Mucosa of rectum (tissue), 2 donors: ENCODE results near the gene RANGRF.
"Not testable (repeated sequence)": the region's sequence is repeated elsewhere in the genome, so short reads cannot be mapped to it uniquely, and the experiment has no call there.

ENCODE experiments used
- H3K27ac ChIP-seq, 2 donors: one replicate each; pipeline ENCODE4 v1.7.0; 2013; ENCODE audit warnings: inconsistent platforms in 2 of 2, low read depth in 2 of 2, low read length in 2 of 2
- H3K27me3 ChIP-seq, 2 donors: one replicate each; pipeline ENCODE4 v1.7.0; 2013; ENCODE audit warnings: low read length in 2 of 2; ENCODE audit not compliant: control insufficient read depth in 2 of 2, insufficient read depth in 2 of 2
- H3K36me3 ChIP-seq, 2 donors: one replicate each; pipeline ENCODE4 v1.7.0; 2013; ENCODE audit warnings: low read length in 2 of 2; ENCODE audit not compliant: control insufficient read depth in 2 of 2, insufficient read depth in 2 of 2
- H3K4me1 ChIP-seq, 2 donors: one replicate each; pipeline ENCODE4 v1.7.0; 2013; ENCODE audit warnings: low read length in 2 of 2, mild to moderate bottlenecking in 1 of 2; ENCODE audit not compliant: control insufficient read depth in 2 of 2, insufficient read depth in 2 of 2
- H3K4me3 ChIP-seq, 2 donors: one replicate each; pipeline ENCODE4 v1.7.0; 2013; ENCODE audit warnings: low read length in 2 of 2
- H3K9ac ChIP-seq, 2 donors: one replicate each; pipeline ENCODE4 v1.7.0; 2013; ENCODE audit warnings: low read length in 2 of 2, low read depth in 1 of 2, mild to moderate bottlenecking in 1 of 2
- H3K9me3 ChIP-seq, 2 donors: one replicate each; pipeline ENCODE4 v1.7.0; 2013; ENCODE audit warnings: low read length in 2 of 2; ENCODE audit not compliant: control insufficient read depth in 2 of 2
- donor health status: healthy.
- donor health status: Normal muscosa, but diverticular disease.

Gene RANGRF, protein sequence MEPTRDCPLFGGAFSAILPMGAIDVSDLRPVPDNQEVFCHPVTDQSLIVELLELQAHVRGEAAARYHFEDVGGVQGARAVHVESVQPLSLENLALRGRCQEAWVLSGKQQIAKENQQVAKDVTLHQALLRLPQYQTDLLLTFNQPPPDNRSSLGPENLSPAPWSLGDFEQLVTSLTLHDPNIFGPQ

GRCh38 chr17:8288336-8289102 lies at the start of gene RANGRF:
Gene RANGRF (plus strand): TSS chr17:8288670. CDS start chr17:8288789, 119 bp downstream.
- Histone ChIP-seq H3K4me3 (peak within 1 kb of the TSS; percentile 93 to 95), H3K9ac (peak within 1 kb of the TSS; percentile 90 to 96), H3K27me3 (no peaks in the 10 kb centered on the region), H3K9me3 (no peaks in the 10 kb centered on the region), H3K36me3 (peaks cover 0 to 3% of the 10 kb centered on the region in 2 donors), H3K27ac (peak within 1 kb of the TSS; percentile 86 to 94), H3K4me1 (peaks cover 13 to 16% of the 10 kb centered on the region in 2 donors)

- Histone ChIP-seq H3K4me1 (peaks cover 2% of the 10 kb centered on the region in 2 donors), H3K9me3 (no peaks in the 10 kb centered on the region), H3K4me3 (no peak overlapping the region), H3K27ac (no peak overlapping the region), H3K27me3 (no peaks in the 10 kb centered on the region), H3K9ac (no peak overlapping the region), H3K36me3 (peaks cover 3 to 19% of the 10 kb centered on the region in 2 donors)
Observed at GRCh38 chr17:8243827-8244226, 44.6 kb upstream of the RANGRF start.

- no peak overlapping the region for H3K9ac ChIP-seq
- H3K36me3 ChIP-seq: peaks cover 0 to 14% of the 10 kb centered on the region in 2 donors
- peaks cover 7 to 8% of the 10 kb centered on the region in 2 donors for H3K4me1 ChIP-seq
- H3K9me3 ChIP-seq: no peaks in the 10 kb centered on the region
- H3K27ac ChIP-seq: no peak overlapping the region
- no peak overlapping the region for H3K4me3 ChIP-seq
- no peaks in the 10 kb centered on the region for H3K27me3 ChIP-seq
Observed at GRCh38 chr17:8244768-8245167, 43.7 kb upstream of the RANGRF start.

DNA sequence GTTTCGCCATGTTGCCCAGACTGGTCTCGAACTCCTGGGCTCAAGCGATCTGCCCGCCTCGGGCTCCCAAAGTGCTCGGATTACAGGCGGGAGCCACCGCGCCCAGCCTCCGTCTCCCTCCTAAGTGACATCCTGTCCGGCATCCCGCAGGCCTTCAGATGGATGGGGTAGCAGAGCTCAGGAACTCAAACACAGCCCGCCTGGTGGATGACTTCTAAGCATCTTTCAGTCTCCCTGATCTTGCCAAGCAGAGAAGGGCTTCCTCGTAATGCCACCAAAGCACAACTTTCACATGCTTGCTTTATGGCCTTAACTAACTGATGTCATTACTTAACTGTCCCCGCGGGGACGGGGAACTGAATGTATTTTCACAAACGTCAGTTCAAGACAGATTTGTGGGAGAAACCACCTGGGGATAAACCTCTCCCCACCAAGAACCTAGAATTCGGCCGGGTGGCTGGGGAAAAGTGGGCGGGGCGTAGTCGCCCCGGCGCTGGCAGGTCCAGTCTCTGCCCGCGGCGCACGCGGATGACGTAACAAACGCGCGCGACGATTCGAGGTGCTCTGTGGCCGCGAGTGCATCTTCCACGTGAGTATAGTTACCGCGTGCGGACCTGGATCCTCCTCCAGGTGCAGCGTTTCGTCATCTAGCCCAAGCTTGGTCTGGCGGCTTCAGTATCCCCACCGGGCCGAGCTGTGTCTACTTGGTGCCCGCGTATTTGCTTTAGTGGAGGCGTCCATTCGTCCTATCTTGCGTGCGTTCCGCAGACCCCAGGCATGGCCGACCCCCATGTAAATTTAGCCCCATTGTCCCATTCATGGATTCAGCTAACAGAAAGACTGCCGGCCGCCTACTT lies 39.5 kb upstream of the RANGRF start, which contains the start of gene PFAS:
Gene PFAS, plus strand, starts transcription at position 539 of the 857 bp plus-strand sequence. CDS start 4,649 bp downstream, outside the sequence.
- Histone ChIP-seq H3K9me3 (no peaks in the 10 kb centered on the region), H3K4me3 (peak within 1 kb of the TSS; percentile 98), H3K36me3 (peaks cover 0 to 7% of the 10 kb centered on the region in 2 donors), H3K27ac (peak within 1 kb of the TSS; percentile 97 to 100), H3K27me3 (no peaks in the 10 kb centered on the region), H3K4me1 (peaks cover 10% of the 10 kb centered on the region in 2 donors), H3K9ac (peak within 1 kb of the TSS; percentile 94)

DNA sequence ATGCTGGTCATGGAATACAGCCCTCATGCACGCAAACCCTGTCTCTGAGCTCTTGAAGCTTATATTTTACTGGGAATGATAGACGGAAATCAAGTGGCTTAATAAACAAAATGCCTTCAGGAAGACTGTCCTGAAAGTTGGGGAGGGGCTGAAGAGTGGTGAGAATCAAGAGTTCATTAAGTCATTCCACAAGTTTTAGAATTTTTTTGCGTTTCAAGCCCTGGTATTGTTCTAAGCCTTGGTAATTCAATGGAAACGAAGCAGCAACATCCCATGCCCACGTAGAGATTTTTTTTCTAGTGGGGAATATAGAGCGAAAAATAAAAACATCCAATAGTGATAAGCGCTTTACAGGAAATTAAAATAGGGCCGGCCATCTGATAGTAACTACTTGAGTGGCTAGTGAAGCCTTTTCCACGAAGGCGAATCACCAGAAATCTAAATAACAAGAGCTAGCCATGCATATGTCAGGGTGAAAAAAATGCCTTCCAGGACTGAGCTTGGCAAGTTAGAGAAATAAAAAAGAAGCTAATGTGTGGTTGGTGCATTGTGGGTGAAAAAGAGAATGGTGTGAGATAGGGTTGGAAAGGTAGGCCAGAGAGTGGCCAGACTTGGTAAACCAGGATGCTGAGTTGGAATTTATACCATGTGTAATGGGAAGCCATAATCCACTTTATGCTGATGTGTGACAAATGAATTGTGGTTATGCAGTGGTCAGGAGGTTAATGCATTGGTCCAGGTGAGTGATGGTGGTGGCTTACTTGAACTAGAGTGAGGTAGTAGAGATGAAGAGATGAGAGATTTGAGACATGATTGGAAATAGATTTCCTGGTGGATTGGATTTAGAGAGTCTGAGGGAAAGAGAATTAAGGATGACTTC lies 38.6 kb upstream of the RANGRF start:
- Histone ChIP-seq H3K27me3 (no peaks in the 10 kb centered on the region), H3K4me3 (peak overlapping the region; percentile 98), H3K9me3 (no peaks in the 10 kb centered on the region), H3K27ac (peak overlapping the region; percentile 97 to 100), H3K9ac (peak overlapping the region; percentile 94), H3K4me1 (peaks cover 10% of the 10 kb centered on the region in 2 donors), H3K36me3 (peaks cover 2 to 10% of the 10 kb centered on the region in 2 donors)

DNA sequence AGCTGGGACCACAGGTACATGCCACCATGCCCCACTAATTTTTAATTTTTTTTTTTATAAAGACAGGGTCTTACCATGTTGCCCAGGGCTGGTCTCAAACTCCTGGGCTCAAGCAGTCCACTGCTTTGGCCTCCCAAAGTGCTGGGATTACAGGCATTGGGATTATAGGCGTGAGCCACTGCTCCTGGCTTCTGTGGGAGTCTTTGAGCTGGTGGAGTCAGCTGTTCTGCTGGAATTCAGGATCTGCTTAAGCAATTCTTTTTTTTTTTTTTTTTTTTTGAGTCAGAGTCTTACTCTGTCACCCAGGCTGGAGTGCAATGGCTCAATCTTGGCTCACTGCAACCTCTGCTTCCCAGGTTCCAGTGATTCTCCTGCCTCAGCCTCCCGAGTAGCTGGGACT lies 37.1 kb upstream of the RANGRF start:
- not testable (repeated sequence) for H3K9ac ChIP-seq, H3K27me3 ChIP-seq, H3K4me3 ChIP-seq, H3K9me3 ChIP-seq, H3K27ac ChIP-seq
- Histone ChIP-seq H3K36me3 (peaks cover 3 to 20% of the 10 kb centered on the region in 2 donors), H3K4me1 (peaks cover 10% of the 10 kb centered on the region in 2 donors)

DNA sequence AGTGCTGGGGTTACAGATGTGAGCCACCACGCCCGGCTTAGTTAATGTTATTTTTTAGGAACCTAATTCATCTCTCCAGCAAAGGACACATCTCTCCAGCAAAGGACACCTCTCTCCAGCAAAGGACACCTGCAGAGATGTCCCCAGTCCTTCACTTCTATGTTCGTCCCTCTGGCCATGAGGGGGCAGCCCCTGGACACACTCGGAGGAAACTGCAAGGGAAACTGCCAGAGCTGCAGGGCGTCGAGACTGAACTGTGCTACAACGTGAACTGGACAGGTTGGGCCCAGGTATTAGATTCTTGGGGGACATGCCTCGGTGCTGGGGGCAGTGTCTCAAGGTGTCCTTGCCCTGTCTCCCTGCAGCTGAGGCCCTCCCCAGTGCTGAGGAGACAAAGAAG lies 34.7 kb upstream of the RANGRF start:
- no peak overlapping the region for H3K9ac ChIP-seq
- no peak overlapping the region for H3K4me3 ChIP-seq
- no peaks in the 10 kb centered on the region for H3K27me3 ChIP-seq
- H3K36me3 ChIP-seq: peaks cover 10 to 28% of the 10 kb centered on the region in 2 donors
- H3K4me1 ChIP-seq: peaks cover 8% of the 10 kb centered on the region in 2 donors
- no peak overlapping the region for H3K27ac ChIP-seq
- H3K9me3 ChIP-seq: no peaks in the 10 kb centered on the region

- Histone ChIP-seq H3K27me3 (no peaks in the 10 kb centered on the region), H3K36me3 (peaks cover 10 to 28% of the 10 kb centered on the region in 2 donors), H3K4me3 (no peak overlapping the region), H3K4me1 (peaks cover under 1 to 2% of the 10 kb centered on the region in 2 donors), H3K9me3 (no peaks in the 10 kb centered on the region), H3K9ac (no peak overlapping the region), H3K27ac (no peak overlapping the region)
Observed at GRCh38 chr17:8254881-8255280, 33.6 kb upstream of the RANGRF start.

DNA sequence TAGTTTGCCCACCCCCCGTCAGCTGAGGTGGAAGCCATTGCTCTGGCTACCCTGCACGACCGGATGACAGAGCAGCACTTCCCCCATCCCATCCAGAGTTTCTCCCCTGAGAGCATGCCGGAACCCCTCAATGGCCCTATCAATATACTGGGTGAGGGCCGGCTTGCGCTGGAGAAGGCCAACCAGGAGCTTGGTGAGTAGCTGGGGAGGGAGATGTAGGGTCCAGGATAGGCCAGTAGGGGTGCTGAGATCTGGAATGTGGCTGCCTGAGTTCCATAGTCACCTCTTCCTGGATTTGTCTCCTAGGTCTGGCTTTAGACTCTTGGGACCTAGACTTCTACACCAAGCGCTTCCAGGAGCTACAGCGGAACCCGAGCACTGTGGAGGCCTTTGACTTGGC lies 33.0 kb upstream of the RANGRF start:
- peaks cover 10 to 28% of the 10 kb centered on the region in 2 donors for H3K36me3 ChIP-seq
- H3K27ac ChIP-seq: no peak overlapping the region
- H3K9ac ChIP-seq: no peak overlapping the region
- H3K9me3 ChIP-seq: no peaks in the 10 kb centered on the region
- H3K27me3 ChIP-seq: no peaks in the 10 kb centered on the region
- no peak overlapping the region for H3K4me3 ChIP-seq
- H3K4me1 ChIP-seq: no peaks in the 10 kb centered on the region
